ENCODE results near the gene SF3B6. TPM values are rescaled to one million over a fixed set of nuclear protein-coding genes. Genes with fewer than 3 reads are reported as not detected.

Gene SF3B6
- total RNA-seq, 1 experiment from 2014 or later, result 184 TPM

DNA sequence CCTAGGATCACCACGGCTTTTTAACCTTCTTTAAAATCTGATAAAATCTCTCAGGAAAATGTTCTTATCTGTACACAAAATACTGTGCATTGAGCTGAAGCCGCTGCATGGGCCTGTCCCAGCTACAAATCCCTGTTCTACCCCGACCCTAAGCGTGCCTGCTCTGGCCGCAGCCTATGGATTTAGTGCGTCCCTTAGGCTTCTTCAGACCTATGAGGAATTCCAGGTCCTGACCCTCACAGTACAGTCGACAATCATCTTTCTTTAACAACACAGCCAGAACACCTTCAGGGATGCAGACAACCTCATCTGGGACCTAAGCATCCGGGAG, 28.5 kb downstream of the SF3B6 start:
- BruUV-seq (replicated peaks), result no TSS peak
- intact Hi-C loops (cut with micrococcal nuclease; ENCODE audit: unreplicated experiment), result loop anchor here (1.0 kb wide), 2 partner anchors 29 to 37 kb away; partner anchors contain the start of genes SF3B6 and TP53I3
- H3K27me3 Mint-ChIP-seq (ENCODE audit: insufficient read depth, unreplicated experiment), result no peaks in the 10 kb centered on the region

DNA sequence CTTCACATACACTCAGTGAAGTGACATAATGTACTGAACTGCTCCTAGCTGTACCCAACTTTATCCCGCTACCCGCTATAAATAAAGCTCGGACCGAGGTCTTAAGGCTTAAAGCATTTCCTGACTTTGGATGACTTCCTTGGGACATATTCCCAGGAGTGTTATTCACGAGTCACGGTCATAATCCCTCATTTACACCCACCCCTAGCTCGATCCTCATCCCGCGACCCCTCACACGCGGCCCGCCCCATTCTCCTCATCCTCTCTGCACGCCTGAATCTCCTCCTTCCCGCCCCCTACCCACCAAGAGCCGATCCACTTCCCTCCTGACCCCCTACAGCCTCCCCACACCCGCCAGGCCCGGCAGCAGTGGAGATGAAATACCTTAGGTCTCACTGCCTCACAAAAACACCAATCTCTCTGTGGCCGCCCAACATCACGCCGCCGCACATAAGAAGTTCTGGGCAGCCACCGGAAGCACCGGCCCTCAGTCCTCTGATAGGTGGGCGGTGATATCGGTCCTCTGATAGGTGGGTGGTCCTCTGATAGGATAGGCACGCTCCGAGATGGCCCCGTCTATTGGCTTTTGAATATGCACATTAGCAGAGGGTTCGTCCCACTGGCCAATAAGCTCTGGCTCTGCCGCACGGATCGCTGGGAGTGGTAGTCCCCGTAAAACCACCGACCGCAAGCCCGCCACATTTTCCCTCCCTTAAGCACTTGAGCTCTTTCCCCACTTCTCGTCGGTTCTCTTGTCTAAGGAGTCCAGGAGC, 29.0 kb downstream of the SF3B6 start, which contains the start of gene WDCP:
TSS of gene WDCP (minus strand) at position 462 of the 773 bp plus-strand sequence. CDS start 7,897 bp downstream, outside the sequence.
- BruUV-seq (replicated peaks), result no TSS peak
- Histone ChIP-seq H3K4me3 (ENCODE audit: low read depth, low read length) (peak within 1 kb of the TSS; percentile 65), H3K27me3 (replicated peaks; ENCODE audit: control insufficient read depth, insufficient read depth, low read length) (no peaks in the 10 kb centered on the region), H3K36me3 (ENCODE audit: control insufficient read depth, insufficient read depth, low read length) (no peaks in the 10 kb centered on the region), H3K4me1 (peaks cover 4% of the 10 kb centered on the region; the same call in 1 of the 2 replicates), H3K9me3 (no peaks in the 10 kb centered on the region)
- Mint-ChIP-seq H3K27ac (ENCODE audit: unreplicated experiment) (peak within 1 kb of the TSS; percentile 30), H3K36me3 (ENCODE audit: insufficient read depth, unreplicated experiment) (no peaks in the 10 kb centered on the region), H3K4me1 (ENCODE audit: low read depth, unreplicated experiment) (peaks cover 7% of the 10 kb centered on the region), H3K4me3 (ENCODE audit: unreplicated experiment) (peak within 1 kb of the TSS; percentile 86), H3K27me3 (ENCODE audit: insufficient read depth, unreplicated experiment) (no peaks in the 10 kb centered on the region), H3K9me3 (ENCODE audit: unreplicated experiment) (no peaks in the 10 kb centered on the region)
- POLR2A ChIA-PET, result interaction anchor here (0.5 to 1.7 kb wide), 12 partner anchors 16 to 751 kb away, joined by 3 to 47 read pairs (median 4); partner anchors contain the start of genes ATAD2B, SF3B6, TP53I3 and UBXN2A
- CTCF ChIA-PET, result interaction anchor here (0.6 to 2.1 kb wide), 6 partner anchors 29 to 135 kb away, joined by 3 to 22 read pairs (median 7); partner anchors contain the start of genes ATAD2B, SF3B6 and TP53I3
- intact Hi-C loops (cut with micrococcal nuclease; ENCODE audit: unreplicated experiment), result loop anchor here (1.0 kb wide), 2 partner anchors 29 to 37 kb away; partner anchors contain the start of genes SF3B6 and TP53I3
- DNase-seq, result peak; percentile 96 to 98
- TF ChIP-seq, protein P1, sequence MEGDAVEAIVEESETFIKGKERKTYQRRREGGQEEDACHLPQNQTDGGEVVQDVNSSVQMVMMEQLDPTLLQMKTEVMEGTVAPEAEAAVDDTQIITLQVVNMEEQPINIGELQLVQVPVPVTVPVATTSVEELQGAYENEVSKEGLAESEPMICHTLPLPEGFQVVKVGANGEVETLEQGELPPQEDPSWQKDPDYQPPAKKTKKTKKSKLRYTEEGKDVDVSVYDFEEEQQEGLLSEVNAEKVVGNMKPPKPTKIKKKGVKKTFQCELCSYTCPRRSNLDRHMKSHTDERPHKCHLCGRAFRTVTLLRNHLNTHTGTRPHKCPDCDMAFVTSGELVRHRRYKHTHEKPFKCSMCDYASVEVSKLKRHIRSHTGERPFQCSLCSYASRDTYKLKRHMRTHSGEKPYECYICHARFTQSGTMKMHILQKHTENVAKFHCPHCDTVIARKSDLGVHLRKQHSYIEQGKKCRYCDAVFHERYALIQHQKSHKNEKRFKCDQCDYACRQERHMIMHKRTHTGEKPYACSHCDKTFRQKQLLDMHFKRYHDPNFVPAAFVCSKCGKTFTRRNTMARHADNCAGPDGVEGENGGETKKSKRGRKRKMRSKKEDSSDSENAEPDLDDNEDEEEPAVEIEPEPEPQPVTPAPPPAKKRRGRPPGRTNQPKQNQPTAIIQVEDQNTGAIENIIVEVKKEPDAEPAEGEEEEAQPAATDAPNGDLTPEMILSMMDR (IDR thresholded peaks at IDR 0.05; ENCODE audit: insufficient read depth in 1 of 2, low read depth in 1 of 2, low read length in 1 of 2, severe bottlenecking in 1 of 2, unreplicated experiment in 1 of 2), result no peak

More for the DNA sequence above, 28.5 kb downstream of the SF3B6 start:
- H3K4me1 Mint-ChIP-seq (ENCODE audit: low read depth, unreplicated experiment), result peaks cover 7% of the 10 kb centered on the region
- peak overlapping the region; percentile 30 for H3K27ac Mint-ChIP-seq (ENCODE audit: unreplicated experiment)
- Histone ChIP-seq H3K4me1 (peaks cover 4% of the 10 kb centered on the region; the same call in 1 of the 2 replicates), H3K27me3 (replicated peaks; ENCODE audit: control insufficient read depth, insufficient read depth, low read length) (no peaks in the 10 kb centered on the region), H3K4me3 (ENCODE audit: low read depth, low read length) (no peak overlapping the region), H3K9me3 (no peaks in the 10 kb centered on the region), H3K36me3 (ENCODE audit: control insufficient read depth, insufficient read depth, low read length) (no peaks in the 10 kb centered on the region)
- no peak for DNase-seq
- CTCF ChIA-PET, result interaction anchor here (0.6 to 2.1 kb wide), 7 partner anchors 29 to 745 kb away, joined by 3 to 22 read pairs (median 3); partner anchors contain the start of genes ATAD2B, CENPO, PTRHD1 and SF3B6
- TF ChIP-seq, protein P1 (IDR thresholded peaks at IDR 0.05; ENCODE audit: insufficient read depth in 1 of 2, low read depth in 1 of 2, low read length in 1 of 2, severe bottlenecking in 1 of 2, unreplicated experiment in 1 of 2), result no peak
- H3K9me3 Mint-ChIP-seq (ENCODE audit: unreplicated experiment), result no peaks in the 10 kb centered on the region
- H3K36me3 Mint-ChIP-seq (ENCODE audit: insufficient read depth, unreplicated experiment), result no peaks in the 10 kb centered on the region
- POLR2A ChIA-PET, result interaction anchor here (0.5 to 1.7 kb wide), 13 partner anchors 15 to 750 kb away, joined by 3 to 47 read pairs (median 4); partner anchors contain the start of genes ATAD2B, SF3B6, TP53I3 and UBXN2A
- H3K4me3 Mint-ChIP-seq (ENCODE audit: unreplicated experiment), result peak overlapping the region; percentile 86

DNA sequence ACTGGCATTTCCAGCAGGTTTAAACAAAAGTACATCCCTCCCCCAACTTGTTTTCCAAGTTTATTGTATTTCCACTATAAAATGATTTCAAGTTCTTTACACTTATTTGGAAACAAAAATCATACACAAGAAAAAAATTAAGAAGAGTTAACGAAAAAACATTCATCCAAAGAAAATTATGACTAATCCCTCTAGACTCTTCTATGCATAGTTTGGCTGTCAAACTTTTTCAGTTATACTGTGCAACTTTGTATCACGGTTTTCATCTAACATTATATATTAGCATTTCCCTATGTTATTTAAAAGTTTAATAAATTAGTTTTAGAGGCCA, 29.6 kb downstream of the SF3B6 start:
- TF ChIP-seq, protein P1 (IDR thresholded peaks at IDR 0.05; ENCODE audit: insufficient read depth in 1 of 2, low read depth in 1 of 2, low read length in 1 of 2, severe bottlenecking in 1 of 2, unreplicated experiment in 1 of 2), result no peak
- intact Hi-C loops (cut with micrococcal nuclease; ENCODE audit: unreplicated experiment), result no loop called here

More for the DNA sequence above, 29.6 kb downstream of the SF3B6 start:
- POLR2A ChIA-PET, result interaction anchor here (1.4 to 1.7 kb wide), 2 partner anchors 30 to 37 kb away, joined by 15 to 47 read pairs; partner anchors contain the start of genes SF3B6 and TP53I3
- DNase-seq, result no peak
- Histone ChIP-seq H3K4me1 (peaks cover 4% of the 10 kb centered on the region; the same call in 1 of the 2 replicates), H3K4me3 (ENCODE audit: low read depth, low read length) (peak overlapping the region; percentile 65), H3K9me3 (no peaks in the 10 kb centered on the region), H3K27me3 (replicated peaks; ENCODE audit: control insufficient read depth, insufficient read depth, low read length) (no peaks in the 10 kb centered on the region), H3K36me3 (ENCODE audit: control insufficient read depth, insufficient read depth, low read length) (no peaks in the 10 kb centered on the region)
- Mint-ChIP-seq H3K36me3 (ENCODE audit: insufficient read depth, unreplicated experiment) (no peaks in the 10 kb centered on the region), H3K9me3 (ENCODE audit: unreplicated experiment) (no peaks in the 10 kb centered on the region), H3K27ac (ENCODE audit: unreplicated experiment) (peak overlapping the region; percentile 30), H3K4me1 (ENCODE audit: low read depth, unreplicated experiment) (peaks cover 7% of the 10 kb centered on the region), H3K27me3 (ENCODE audit: insufficient read depth, unreplicated experiment) (no peaks in the 10 kb centered on the region), H3K4me3 (ENCODE audit: unreplicated experiment) (peak overlapping the region; percentile 86)
- TSS peak; percentile 69 for BruUV-seq (replicated peaks)
- CTCF ChIA-PET, result interaction anchor here (1.7 to 2.1 kb wide), 2 partner anchors 30 to 38 kb away, joined by 11 to 22 read pairs; partner anchors contain the start of genes SF3B6 and TP53I3
